GM04504 (cell line): ENCODE data around the gene MAB21L3.
A peak's percentile ranks its signal among the peaks of the same experiment; 100 is the strongest.

Experiments used
- DNase-seq: peaks from one replicate; pipeline ENCODE4 v3.0.0-alpha.2; 2012; ENCODE audit warnings: low read depth

The MAB21L3 gene

GRCh38 chr1:116166011-116166571, 54.9 kb downstream of the MAB21L3 start:
- no peak for DNase-seq

DNA sequence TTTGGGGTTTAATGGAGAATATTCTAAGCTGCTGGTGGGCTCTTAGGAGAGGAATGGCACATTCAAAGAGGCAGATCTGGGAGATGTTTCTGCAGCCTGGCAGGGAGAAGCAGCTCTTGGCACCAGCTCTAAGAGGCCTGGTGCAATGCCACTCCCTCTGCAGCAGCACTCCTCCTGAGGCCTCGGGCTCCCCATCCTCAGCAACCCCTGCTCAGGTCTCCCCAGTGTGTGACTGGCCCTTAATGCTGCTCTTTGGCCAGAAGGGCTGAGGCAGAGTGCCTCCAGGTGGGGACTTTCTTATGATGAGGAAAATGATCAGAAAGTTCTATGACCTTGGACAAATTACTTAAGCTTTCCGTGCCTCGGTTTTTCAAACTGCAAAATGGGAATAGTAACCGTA, 55.5 kb downstream of the MAB21L3 start:
- no peak for DNase-seq

DNA sequence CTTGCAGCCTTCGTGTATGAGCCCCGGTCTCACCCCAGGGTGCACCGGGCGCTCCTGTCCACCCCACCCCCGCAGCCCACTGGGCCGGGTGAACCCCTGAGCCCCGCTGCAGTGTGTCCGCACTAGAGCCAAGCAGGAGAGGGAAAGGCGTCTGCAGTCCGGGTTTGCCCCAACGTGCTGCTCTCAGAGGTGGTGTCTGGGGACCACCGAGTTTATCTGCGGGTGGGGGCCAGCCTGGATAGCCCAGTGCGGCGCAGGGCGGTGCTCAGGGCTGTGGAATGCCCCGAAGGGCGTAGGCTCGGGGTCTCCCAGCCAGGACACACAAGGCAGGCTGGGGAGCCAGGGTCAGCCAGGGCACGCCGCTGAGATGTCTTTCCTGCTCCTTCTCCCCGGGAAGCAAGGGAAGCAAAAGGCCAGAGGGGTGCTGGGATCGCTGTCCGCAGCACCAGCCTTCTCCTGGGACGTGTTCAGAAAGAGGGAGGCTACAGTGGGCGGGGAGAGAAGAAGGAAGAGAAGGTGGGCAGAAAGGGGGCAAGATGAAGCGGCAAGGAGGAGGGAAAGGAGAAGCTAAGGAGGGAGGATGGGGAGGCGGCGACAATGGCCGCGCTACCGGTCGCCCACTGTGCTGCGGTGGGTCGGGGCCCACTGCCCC, 56.6 kb downstream of the MAB21L3 start:
- DNase-seq: no peak

- peak; percentile 12 for DNase-seq
Measured at GRCh38 chr1:116168277-116169032, 57.3 kb downstream of the MAB21L3 start.

DNA sequence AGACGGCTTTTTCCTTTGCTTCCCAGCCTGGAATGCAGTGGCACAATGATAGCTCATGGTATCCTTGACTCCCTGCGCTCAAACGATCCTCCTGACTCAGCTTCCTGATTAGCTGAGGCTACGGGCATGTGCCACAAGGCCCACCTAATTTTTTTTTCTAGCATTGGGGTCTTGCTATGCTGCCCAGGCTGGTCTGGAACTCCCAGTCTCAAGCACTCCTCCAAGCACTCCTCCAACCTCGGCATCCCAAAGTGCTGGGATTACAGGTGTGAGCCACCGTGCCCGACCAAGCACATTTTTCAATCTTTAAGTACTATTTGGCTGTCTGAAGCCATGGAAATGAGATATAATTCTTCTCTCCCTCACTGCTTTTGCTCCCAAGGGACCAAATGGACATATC, 58.7 kb downstream of the MAB21L3 start:
- DNase-seq: no peak

DNA sequence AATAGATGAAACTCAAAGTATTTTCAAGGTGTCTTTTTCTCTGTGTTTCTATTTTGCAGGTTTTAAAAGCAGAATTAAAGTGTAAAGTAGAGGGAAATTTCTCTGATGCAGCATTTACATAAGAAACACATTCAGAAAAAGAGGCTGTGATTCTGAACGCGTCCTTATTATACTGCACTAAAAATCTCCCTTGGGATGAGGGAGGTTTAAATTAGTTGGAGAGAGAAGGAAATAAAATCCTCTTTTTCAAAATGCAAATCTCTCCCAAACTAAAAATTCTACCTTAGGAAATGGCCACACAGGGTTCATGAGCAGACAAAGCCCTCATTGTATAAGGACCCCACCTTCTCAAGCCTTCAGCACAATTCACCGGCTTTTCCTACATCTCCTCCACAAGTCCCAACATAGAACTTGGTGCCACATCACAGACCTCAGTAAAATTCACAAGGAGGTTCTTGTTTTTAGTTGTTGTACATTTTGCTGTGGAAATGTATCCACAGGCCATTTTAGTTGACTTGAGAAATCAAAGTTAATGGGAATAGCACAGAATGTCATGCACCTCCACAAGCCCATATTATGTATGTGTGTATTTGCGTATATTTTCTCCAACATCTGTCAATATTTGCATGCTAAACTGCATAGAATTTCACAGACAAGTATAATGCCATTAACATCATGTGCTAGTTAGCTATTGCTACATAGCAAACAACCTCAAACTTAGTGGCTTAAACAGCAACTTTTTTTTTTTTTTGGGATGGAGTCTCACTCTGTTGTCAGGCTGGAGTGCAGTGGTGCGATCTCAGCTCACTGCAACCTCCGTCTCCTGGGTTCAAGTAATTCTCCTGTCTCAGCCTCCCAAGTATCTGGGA, 59.8 kb downstream of the MAB21L3 start:
- DNase-seq: no peak

- no peak for DNase-seq
Measured at GRCh38 chr1:116172666-116173065, 61.5 kb downstream of the MAB21L3 start.

- DNase-seq: no peak
Measured at GRCh38 chr1:116175611-116176010, 64.4 kb downstream of the MAB21L3 start.

- no peak for DNase-seq
Measured at GRCh38 chr1:116176306-116176789, 65.1 kb downstream of the MAB21L3 start.

GRCh38 chr1:116177861-116178260, 66.7 kb downstream of the MAB21L3 start:
- DNase-seq: no peak

DNA sequence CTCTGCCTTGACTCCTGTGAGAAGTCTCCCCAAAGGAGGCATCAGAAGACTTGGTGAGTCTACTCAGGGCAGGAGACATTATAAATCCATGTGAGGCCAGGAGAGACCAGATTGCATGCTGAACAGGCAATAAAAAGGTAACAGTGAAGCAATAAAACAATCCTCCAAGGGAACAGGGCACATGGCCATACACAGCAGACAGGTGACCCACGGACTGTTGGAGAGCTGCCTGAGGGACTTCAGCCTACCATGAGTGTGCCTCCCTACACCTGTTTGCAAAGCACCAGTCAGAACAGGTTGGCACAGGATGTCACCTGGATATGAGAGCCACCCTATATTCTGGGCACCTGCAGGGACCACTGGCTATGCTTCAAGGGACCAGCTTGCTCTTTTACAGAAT, 67.6 kb downstream of the MAB21L3 start:
- DNase-seq: no peak

GRCh38 chr1:116179419-116179818, 68.2 kb downstream of the MAB21L3 start:
- DNase-seq: no peak

DNA sequence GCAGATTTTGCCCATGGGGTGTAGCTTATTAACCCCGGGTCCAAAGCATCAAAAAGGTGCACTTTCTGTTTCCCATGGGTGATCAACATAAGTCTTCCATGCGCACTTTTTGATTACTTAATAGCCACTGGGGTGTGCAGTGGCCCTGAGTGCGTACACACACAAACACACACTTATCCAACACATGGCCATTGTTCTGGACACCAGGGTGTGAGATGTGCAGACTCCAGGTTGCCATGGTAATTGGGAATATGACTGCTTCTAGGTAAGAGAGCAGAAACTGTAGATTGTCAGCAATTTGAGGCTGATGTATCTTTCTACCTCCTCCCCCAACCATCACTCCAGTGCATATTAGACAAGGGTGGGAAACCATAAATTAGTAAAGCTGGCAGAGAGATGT, 68.8 kb downstream of the MAB21L3 start:
- DNase-seq: no peak

GRCh38 chr1:116182019-116182714, 71.0 kb downstream of the MAB21L3 start:
- DNase-seq: no peak
